ENCODE data around the gene VEGFD.

- TF ChIP-seq ZNF547 (CRISPR knock-in tag; IDR thresholded peaks at IDR 0.05): no peak
- TF ChIP-seq SAFB2 (CRISPR knock-in tag; IDR thresholded peaks at IDR 0.05; ENCODE audit: borderline replicate concordance, low read depth): no peak
- TF ChIP-seq, protein P1, sequence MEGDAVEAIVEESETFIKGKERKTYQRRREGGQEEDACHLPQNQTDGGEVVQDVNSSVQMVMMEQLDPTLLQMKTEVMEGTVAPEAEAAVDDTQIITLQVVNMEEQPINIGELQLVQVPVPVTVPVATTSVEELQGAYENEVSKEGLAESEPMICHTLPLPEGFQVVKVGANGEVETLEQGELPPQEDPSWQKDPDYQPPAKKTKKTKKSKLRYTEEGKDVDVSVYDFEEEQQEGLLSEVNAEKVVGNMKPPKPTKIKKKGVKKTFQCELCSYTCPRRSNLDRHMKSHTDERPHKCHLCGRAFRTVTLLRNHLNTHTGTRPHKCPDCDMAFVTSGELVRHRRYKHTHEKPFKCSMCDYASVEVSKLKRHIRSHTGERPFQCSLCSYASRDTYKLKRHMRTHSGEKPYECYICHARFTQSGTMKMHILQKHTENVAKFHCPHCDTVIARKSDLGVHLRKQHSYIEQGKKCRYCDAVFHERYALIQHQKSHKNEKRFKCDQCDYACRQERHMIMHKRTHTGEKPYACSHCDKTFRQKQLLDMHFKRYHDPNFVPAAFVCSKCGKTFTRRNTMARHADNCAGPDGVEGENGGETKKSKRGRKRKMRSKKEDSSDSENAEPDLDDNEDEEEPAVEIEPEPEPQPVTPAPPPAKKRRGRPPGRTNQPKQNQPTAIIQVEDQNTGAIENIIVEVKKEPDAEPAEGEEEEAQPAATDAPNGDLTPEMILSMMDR (CRISPR knock-in tag; IDR thresholded peaks at IDR 0.05): no peak
- TF ChIP-seq, protein P2, sequence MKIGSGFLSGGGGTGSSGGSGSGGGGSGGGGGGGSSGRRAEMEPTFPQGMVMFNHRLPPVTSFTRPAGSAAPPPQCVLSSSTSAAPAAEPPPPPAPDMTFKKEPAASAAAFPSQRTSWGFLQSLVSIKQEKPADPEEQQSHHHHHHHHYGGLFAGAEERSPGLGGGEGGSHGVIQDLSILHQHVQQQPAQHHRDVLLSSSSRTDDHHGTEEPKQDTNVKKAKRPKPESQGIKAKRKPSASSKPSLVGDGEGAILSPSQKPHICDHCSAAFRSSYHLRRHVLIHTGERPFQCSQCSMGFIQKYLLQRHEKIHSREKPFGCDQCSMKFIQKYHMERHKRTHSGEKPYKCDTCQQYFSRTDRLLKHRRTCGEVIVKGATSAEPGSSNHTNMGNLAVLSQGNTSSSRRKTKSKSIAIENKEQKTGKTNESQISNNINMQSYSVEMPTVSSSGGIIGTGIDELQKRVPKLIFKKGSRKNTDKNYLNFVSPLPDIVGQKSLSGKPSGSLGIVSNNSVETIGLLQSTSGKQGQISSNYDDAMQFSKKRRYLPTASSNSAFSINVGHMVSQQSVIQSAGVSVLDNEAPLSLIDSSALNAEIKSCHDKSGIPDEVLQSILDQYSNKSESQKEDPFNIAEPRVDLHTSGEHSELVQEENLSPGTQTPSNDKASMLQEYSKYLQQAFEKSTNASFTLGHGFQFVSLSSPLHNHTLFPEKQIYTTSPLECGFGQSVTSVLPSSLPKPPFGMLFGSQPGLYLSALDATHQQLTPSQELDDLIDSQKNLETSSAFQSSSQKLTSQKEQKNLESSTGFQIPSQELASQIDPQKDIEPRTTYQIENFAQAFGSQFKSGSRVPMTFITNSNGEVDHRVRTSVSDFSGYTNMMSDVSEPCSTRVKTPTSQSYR (CRISPR knock-in tag; IDR thresholded peaks at IDR 0.05; ENCODE audit: borderline replicate concordance): no peak
- no peak for TF ChIP-seq ZNF446 (CRISPR knock-in tag; IDR thresholded peaks at IDR 0.05)
- TF ChIP-seq FOXM1 (CRISPR knock-in tag; IDR thresholded peaks at IDR 0.05): no peak
- no peak for TF ChIP-seq ATF7 (IDR thresholded peaks at IDR 0.05)
- no peak for TF ChIP-seq ATF7 (CRISPR knock-in tag; IDR thresholded peaks at IDR 0.05)
- TF ChIP-seq SNRNP70 (IDR thresholded peaks at IDR 0.05; ENCODE audit: low read depth, low read length): no peak
- no peak for TF ChIP-seq REPIN1 (CRISPR knock-in tag; IDR thresholded peaks at IDR 0.05; ENCODE audit: borderline replicate concordance, low read depth)
Observed at GRCh38 chrX:15335135-15336022, 48.8 kb downstream of the VEGFD start, which contains the start of gene PIGA.
